Keratinocyte (primary cell): ENCODE measurements around the gene KCNK17. TPM values are rescaled to one million over a fixed set of nuclear protein-coding genes. Genes with fewer than 3 reads are reported as not detected.

ENCODE experiments used
- DNase-seq: peaks from one replicate; pipeline ENCODE4 v3.0.0-alpha.2; 2011; ENCODE audit warnings: low read depth, missing footprints, low spot score
- FAIRE-seq: peaks from 2 replicates; lab custom pipeline; 2011; peaks lifted over from hg19 to GRCh38; lab: Jason Lieb, UNC
- H2AFZ ChIP-seq: 2 replicates; pipeline ENCODE4 v1.6.0; 2012; ENCODE audit warnings: low read length, control low read depth, inconsistent platforms; ENCODE audit not compliant: control insufficient read depth
- H3K27ac ChIP-seq: 2 replicates; pipeline ENCODE4 v1.5.1; 2011; ENCODE audit warnings: low read length; ENCODE audit not compliant: control insufficient read depth, insufficient read depth
- H3K27me3 ChIP-seq: 3 replicates; pipeline ENCODE4 v1.6.0; 2011; ENCODE audit warnings: low read length; ENCODE audit not compliant: control insufficient read depth, insufficient read depth; ENCODE audit errors: extremely low read depth
- H3K36me3 ChIP-seq, 2 experiments: 2 replicates in 1 of 2; 3 replicates in 1 of 2; pipeline ENCODE4 v1.5.1; 2011; ENCODE audit warnings: low read length in 2 of 2, mild to moderate bottlenecking in 1 of 2; ENCODE audit not compliant: control insufficient read depth in 2 of 2, insufficient read depth in 2 of 2; ENCODE audit errors: extremely low read depth in 1 of 2
- H3K4me1 ChIP-seq: 3 replicates; pipeline ENCODE4 v1.5.1; 2011; ENCODE audit warnings: low read length; ENCODE audit not compliant: control insufficient read depth, insufficient read depth; ENCODE audit errors: extremely low read depth
- H3K4me2 ChIP-seq: 3 replicates; pipeline ENCODE4 v1.6.0; 2011; ENCODE audit warnings: low read depth, low read length; ENCODE audit not compliant: control insufficient read depth, insufficient read depth; ENCODE audit errors: extremely low read depth
- H3K4me3 ChIP-seq, 3 experiments: fragments of 200-600 bp in 1 of 3; sonication (generic) in 1 of 3; 2 replicates in 2 of 3; 3 replicates in 1 of 3; pipeline ENCODE4 v1.5.1; 2011 to 2016; ENCODE audit warnings: low read length in 3 of 3, mild to moderate bottlenecking in 3 of 3, control low read depth in 2 of 3, inconsistent platforms in 1 of 3, low read depth in 1 of 3, mixed read lengths in 1 of 3, mixed run types in 1 of 3, moderate library complexity in 1 of 3; ENCODE audit not compliant: control insufficient read depth in 2 of 3, insufficient read depth in 2 of 3; ENCODE audit errors: extremely low read depth in 1 of 3
- H3K79me2 ChIP-seq: 2 replicates; pipeline ENCODE4 v1.6.0; 2012; ENCODE audit warnings: low read length; ENCODE audit not compliant: control insufficient read depth, insufficient read depth
- H3K9ac ChIP-seq: 3 replicates; pipeline ENCODE4 v1.6.0; 2011; ENCODE audit warnings: low read length; ENCODE audit not compliant: control insufficient read depth, insufficient read depth; ENCODE audit errors: extremely low read depth
- H3K9me1 ChIP-seq: 3 replicates; pipeline ENCODE4 v1.6.0; 2011; ENCODE audit warnings: low read length; ENCODE audit not compliant: control insufficient read depth, insufficient read depth; ENCODE audit errors: extremely low read depth
- H3K9me3 ChIP-seq: 2 replicates; pipeline ENCODE4 v1.5.1; 2012; ENCODE audit warnings: low read depth, low read length; ENCODE audit not compliant: control insufficient read depth
- H4K20me1 ChIP-seq: 3 replicates; pipeline ENCODE4 v1.6.0; 2011; ENCODE audit warnings: low read length; ENCODE audit not compliant: control insufficient read depth, insufficient read depth; ENCODE audit errors: extremely low read depth
- CTCF ChIP-seq, 3 experiments: IDR thresholded peaks in 1 of 3; conservative IDR thresholded peaks in 1 of 3; optimal IDR thresholded peaks in 1 of 3; 2 replicates in 2 of 3; 3 replicates in 1 of 3; pipeline versions ENCODE3 to v1.5.1; 2011; ENCODE audit warnings: low read length in 3 of 3, mild to moderate bottlenecking in 3 of 3, moderate library complexity in 2 of 3, control low read depth in 1 of 3, inconsistent platforms in 1 of 3; ENCODE audit not compliant: insufficient read depth in 2 of 3; ENCODE audit errors: extremely low read depth in 1 of 3
- EZH2 ChIP-seq: IDR thresholded peaks from one replicate; pipeline ENCODE4 v1.6.1; 2012; ENCODE audit warnings: inconsistent platforms, mild to moderate bottlenecking, low read length, moderate library complexity
- dilution Hi-C: fragments of 300-500 bp; cut with MboI; formaldehyde crosslinking; loops from one replicate; pipeline ENCODE4 v1.7.0; 2020; ENCODE audit warnings: low sequenced_read_pairs; ENCODE audit not compliant: extremely low pct_ligation_motif_present
- polyA minus RNA-seq, 3 experiments: library from RNA; depleted of rRNA, polyadenylated mRNA; stranded (reverse); fragments of >200 nt; gene quantifications; 1 replicate in 1 of 3; 2 replicates in 1 of 3; 3 replicates in 1 of 3; pipeline ENCODE4 v1.2.3, GENCODE V29; 2011
- polyA plus RNA-seq, 5 experiments: library from polyadenylated mRNA; depleted of rRNA in 3 of 5; stranded (reverse) in 3 of 5; stranded (forward) in 1 of 5; unstranded in 1 of 5; fragments of >200 nt; gene quantifications; 1 replicate in 1 of 5; 2 replicates in 3 of 5; 3 replicates in 1 of 5; pipeline versions ENCODE4 v1.2.1 to v1.2.3, GENCODE V29; 2011 to 2012; ENCODE audit warnings: missing spikeins in 2 of 5, low read depth in 1 of 5, low replicate concordance in 1 of 5

The KCNK17 gene
- polyA plus RNA-seq (not detected in 3 replicates), polyA minus RNA-seq (not detected in 3 replicates)
- polyA plus RNA-seq (2011; ENCODE audit: low read depth) = not detected
- polyA plus RNA-seq (2011; cell fraction: cytosol; rRNA removed) = not detected in 2 replicates
- not detected in 2 replicates for polyA plus RNA-seq (2011; cell fraction: nucleus; rRNA removed)
- polyA plus RNA-seq (2012; ENCODE audit: low replicate concordance) = not detected in 2 replicates
- polyA minus RNA-seq (2011; cell fraction: cytosol; rRNA and poly(A)+ RNA removed) = not detected
- polyA minus RNA-seq (2011; cell fraction: nucleus; rRNA and poly(A)+ RNA removed) = not detected in 2 replicates

GRCh38 chr6:39314273-39314795 lies at the start of gene KCNK17:
TSS of gene KCNK17 (minus strand) at chr6:39314419. CDS start at chr6:39314320, 99 bp downstream.
- H4K20me1 ChIP-seq = no peaks in the 10 kb centered on the region
- no peaks in the 10 kb centered on the region for H3K9me1 ChIP-seq
- no peaks in the 10 kb centered on the region for H3K79me2 ChIP-seq
- DNase-seq (no peak), FAIRE-seq (no peak)
- TF ChIP-seq CTCF (optimal IDR thresholded peaks at IDR 0.05 in 1 of 3, IDR thresholded peaks at IDR 0.05 in 1 of 3, conservative IDR thresholded peaks at IDR 0.05 in 1 of 3; ENCODE audit: extremely low read depth in 1 of 3, insufficient read depth in 2 of 3, low read length in 3 of 3) (no peak), EZH2 (no peak)
- no peak within 1 kb of the TSS for H3K9ac ChIP-seq
- H2AFZ ChIP-seq = no peak within 1 kb of the TSS
- no peaks in the 10 kb centered on the region for H3K4me1 ChIP-seq
- dilution Hi-C loops = no loop called here
- no peaks in the 10 kb centered on the region for H3K36me3 ChIP-seq
- no peaks in the 10 kb centered on the region for H3K9me3 ChIP-seq
- peaks cover 41% of the 10 kb centered on the region for H3K27me3 ChIP-seq
- no peak within 1 kb of the TSS for H3K4me2 ChIP-seq
- H3K27ac ChIP-seq = no peak within 1 kb of the TSS
- H3K4me3 ChIP-seq = no peak within 1 kb of the TSS

- no peak overlapping the region for H3K4me3 ChIP-seq
- DNase-seq = no peak
- H3K4me1 ChIP-seq = peaks cover 3% of the 10 kb centered on the region
- no peaks in the 10 kb centered on the region for H3K79me2 ChIP-seq
- H3K4me2 ChIP-seq = no peak overlapping the region
- no peaks in the 10 kb centered on the region for H3K9me1 ChIP-seq
- H3K27ac ChIP-seq = no peak overlapping the region
- no peak for FAIRE-seq
- TF ChIP-seq CTCF (optimal IDR thresholded peaks at IDR 0.05 in 1 of 3, IDR thresholded peaks at IDR 0.05 in 1 of 3, conservative IDR thresholded peaks at IDR 0.05 in 1 of 3; ENCODE audit: extremely low read depth in 1 of 3, insufficient read depth in 2 of 3, low read length in 3 of 3) = no peak
- TF ChIP-seq EZH2 = no peak
- H4K20me1 ChIP-seq = no peaks in the 10 kb centered on the region
- H3K9ac ChIP-seq = no peak overlapping the region
- H2AFZ ChIP-seq = no peak overlapping the region
- no peaks in the 10 kb centered on the region for H3K36me3 ChIP-seq
- no peaks in the 10 kb centered on the region for H3K27me3 ChIP-seq
- no peaks in the 10 kb centered on the region for H3K9me3 ChIP-seq
- dilution Hi-C loops = no loop called here
These were observed 49.1 kb upstream of the KCNK17 start for GRCh38 chr6:39363280-39363679.
